Fibroblast of mammary gland (primary cell): Measurements from ENCODE around the gene ZNF346.

ENCODE experiments used
- DNase-seq: peaks from one replicate; pipeline ENCODE4 v3.0.0-alpha.2; 2010; ENCODE audit warnings: low read depth
- H3K4me3 ChIP-seq: 2 replicates; pipeline ENCODE4 v1.5.1; 2011; ENCODE audit warnings: low read depth, mild to moderate bottlenecking, low read length, moderate library complexity; ENCODE audit not compliant: control insufficient read depth
- TF ChIP-seq, protein P1 (sequence below): conservative IDR thresholded peaks from 2 replicates; pipeline ENCODE4 v1.5.1; 2011; ENCODE audit warnings: low read depth, low read length, inconsistent platforms; ENCODE audit not compliant: control insufficient read depth, insufficient read depth

The ZNF346 gene

GRCh38 chr5:177128551-177128981, 106.1 kb downstream of the ZNF346 start:
- TF ChIP-seq, protein P1, sequence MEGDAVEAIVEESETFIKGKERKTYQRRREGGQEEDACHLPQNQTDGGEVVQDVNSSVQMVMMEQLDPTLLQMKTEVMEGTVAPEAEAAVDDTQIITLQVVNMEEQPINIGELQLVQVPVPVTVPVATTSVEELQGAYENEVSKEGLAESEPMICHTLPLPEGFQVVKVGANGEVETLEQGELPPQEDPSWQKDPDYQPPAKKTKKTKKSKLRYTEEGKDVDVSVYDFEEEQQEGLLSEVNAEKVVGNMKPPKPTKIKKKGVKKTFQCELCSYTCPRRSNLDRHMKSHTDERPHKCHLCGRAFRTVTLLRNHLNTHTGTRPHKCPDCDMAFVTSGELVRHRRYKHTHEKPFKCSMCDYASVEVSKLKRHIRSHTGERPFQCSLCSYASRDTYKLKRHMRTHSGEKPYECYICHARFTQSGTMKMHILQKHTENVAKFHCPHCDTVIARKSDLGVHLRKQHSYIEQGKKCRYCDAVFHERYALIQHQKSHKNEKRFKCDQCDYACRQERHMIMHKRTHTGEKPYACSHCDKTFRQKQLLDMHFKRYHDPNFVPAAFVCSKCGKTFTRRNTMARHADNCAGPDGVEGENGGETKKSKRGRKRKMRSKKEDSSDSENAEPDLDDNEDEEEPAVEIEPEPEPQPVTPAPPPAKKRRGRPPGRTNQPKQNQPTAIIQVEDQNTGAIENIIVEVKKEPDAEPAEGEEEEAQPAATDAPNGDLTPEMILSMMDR, result no peak
- no peak overlapping the region for H3K4me3 ChIP-seq
- peak; percentile 26 for DNase-seq

DNA sequence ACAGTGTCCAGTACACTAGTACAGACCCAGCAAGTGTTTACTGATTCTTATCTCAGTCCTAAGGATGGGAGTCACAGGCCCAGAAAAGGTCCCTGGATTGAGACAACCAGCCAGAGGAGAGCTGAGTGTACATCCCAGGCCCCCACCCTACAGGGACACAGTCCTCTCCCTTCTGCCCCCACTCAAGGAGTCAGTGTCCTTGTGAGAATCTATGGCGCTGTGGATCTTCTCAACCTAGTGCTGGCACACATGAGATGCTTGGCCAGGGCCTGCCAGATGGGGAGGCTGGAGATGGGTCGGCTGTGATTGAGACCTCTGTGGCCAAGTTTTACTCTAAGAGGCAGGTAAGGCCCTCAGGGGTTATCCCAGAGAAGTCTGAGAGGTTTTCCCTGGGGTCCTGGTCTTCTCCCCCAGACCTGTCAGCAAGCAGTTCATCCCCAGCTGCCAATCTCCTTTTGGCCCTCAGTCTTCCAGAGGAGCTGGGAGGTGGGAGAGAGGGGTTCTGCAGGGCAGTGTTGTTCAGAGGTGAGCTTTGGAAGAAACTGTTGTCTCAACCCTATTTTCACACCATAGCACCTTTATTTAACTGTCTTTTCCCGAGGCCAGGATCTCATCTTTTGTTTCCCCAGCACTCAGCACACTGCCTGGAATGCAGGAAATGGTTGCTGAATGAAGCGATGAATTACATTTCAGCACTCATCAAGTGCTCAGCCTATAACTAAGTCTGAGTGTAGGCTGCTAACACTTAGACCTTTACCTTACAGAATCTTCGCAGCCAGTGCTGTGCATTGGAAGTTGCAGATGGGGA, 107.9 kb downstream of the ZNF346 start:
- no peak for DNase-seq
- TF ChIP-seq, protein P1, result no peak
- no peak overlapping the region for H3K4me3 ChIP-seq
